Measurements from ENCODE around the gene ABCA9. TPM values are rescaled to one million over a fixed set of nuclear protein-coding genes. Genes with fewer than 3 reads are reported as not detected.
"Not testable (repeated sequence)": the region's sequence is repeated elsewhere in the genome, so short reads cannot be mapped to it uniquely, and the experiment has no call there.

ABCA9 gene
- total RNA-seq, 1 donor from 2014 or later, result 14.6 TPM

DNA sequence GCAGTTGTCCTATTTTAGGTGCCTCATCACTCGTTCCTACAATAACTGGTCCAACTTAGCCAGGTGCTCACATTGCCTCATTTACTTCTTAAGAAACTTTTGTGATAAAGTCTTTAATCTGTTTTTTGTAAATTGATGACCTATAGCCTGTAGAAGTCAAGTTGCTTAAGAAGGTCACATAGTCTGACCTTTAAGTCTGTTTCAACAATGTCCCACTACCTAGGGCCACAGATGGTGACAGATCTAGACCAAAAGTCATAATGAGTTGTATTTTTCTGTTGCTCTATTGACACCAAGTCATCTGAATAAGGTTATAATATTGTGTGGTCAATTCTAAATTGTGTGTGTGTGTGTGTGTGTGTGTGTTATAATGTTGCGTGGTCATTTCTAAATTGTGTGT, 45.1 kb downstream of the ABCA9 start:
- intact Hi-C loops (cut with DNase I), result no loop called here
- H3K27me3 ChIP-seq (ENCODE audit: low read depth), result no peaks in the 10 kb centered on the region
- ATAC-seq (no peak), DNase-seq (no peak)
- H3K9me3 ChIP-seq, result no peaks in the 10 kb centered on the region
- TF ChIP-seq CTCF (IDR thresholded peaks at IDR 0.05), result no peak
- H3K4me1 ChIP-seq, result no peaks in the 10 kb centered on the region
- H3K27ac ChIP-seq, result no peak overlapping the region
- H3K4me3 ChIP-seq, result no peak overlapping the region
- H3K36me3 ChIP-seq, result no peaks in the 10 kb centered on the region

DNA sequence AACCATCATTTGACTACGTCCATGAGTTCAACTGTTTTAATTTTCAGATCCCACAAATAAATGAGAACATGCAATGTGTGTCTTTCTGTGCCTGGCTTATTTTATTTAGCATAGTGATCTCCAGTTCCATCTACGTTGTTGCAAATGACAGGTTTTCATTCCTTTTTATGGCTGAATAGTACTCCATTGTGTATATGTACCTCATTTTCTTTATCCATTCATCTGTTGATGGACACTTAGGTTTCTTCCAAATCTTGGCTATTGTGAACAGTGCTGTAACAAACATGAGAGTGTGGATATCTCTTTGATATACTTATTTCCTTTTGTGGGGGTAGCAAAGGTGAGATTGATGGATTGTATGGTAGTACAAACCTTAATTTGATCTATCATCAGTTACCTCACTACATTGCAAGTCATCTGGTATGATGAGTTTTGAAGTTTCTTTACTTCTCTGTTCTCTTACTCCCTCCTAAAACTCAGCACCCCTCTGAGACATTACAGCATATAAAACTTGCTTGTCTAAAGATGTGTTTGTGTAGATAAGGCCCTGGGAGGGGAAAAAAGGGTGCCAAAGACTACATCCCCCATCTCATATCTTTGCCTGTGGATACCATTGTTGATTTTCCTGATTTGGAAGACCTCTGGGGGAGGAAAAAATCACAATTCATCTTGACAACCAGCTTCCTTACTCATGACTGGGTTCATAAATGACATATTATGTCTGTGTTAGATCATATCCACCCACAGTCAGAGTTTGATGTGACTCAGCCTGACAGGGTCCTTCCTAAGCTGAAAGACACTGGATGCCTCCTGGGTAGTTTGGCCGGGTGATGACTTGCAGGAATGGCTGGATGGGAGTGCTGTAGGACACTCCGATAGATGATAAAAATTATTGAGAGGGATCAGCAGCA, 47.6 kb downstream of the ABCA9 start:
- H3K36me3 ChIP-seq, result no peaks in the 10 kb centered on the region
- ATAC-seq, result no peak
- no peak for TF ChIP-seq CTCF (IDR thresholded peaks at IDR 0.05)
- H3K9me3 ChIP-seq, result no peaks in the 10 kb centered on the region
- no peak for DNase-seq
- no peaks in the 10 kb centered on the region for H3K4me1 ChIP-seq
- H3K27ac ChIP-seq, result no peak overlapping the region
- intact Hi-C loops (cut with DNase I), result no loop called here
- H3K27me3 ChIP-seq (ENCODE audit: low read depth), result no peaks in the 10 kb centered on the region
- no peak overlapping the region for H3K4me3 ChIP-seq

DNA sequence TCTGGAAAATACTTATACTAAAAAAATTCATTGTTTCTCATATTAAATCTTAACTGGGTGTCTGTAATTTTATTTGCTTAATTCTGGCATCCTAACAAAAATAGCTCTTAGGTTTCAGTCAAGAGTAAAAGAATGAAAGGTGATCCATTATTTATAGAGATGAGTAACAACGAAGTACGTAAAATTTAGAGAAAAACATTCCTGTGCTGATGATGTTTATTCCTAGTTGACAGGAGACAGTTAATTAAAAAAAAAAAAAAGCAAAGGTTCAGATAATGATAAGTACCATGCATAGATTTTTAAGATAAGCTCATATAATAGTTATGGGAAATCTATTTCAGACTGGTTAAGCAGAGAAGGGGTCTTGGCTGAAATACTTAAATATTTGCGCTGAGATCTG, 50.8 kb downstream of the ABCA9 start:
- Histone ChIP-seq H3K27me3 (ENCODE audit: low read depth) (no peaks in the 10 kb centered on the region), H3K9me3 (no peaks in the 10 kb centered on the region), H3K4me3 (no peak overlapping the region), H3K27ac (no peak overlapping the region), H3K36me3 (no peaks in the 10 kb centered on the region), H3K4me1 (no peaks in the 10 kb centered on the region)
- intact Hi-C loops (cut with DNase I), result no loop called here
- TF ChIP-seq CTCF (IDR thresholded peaks at IDR 0.05), result no peak
- no peak for DNase-seq
- ATAC-seq, result no peak

DNA sequence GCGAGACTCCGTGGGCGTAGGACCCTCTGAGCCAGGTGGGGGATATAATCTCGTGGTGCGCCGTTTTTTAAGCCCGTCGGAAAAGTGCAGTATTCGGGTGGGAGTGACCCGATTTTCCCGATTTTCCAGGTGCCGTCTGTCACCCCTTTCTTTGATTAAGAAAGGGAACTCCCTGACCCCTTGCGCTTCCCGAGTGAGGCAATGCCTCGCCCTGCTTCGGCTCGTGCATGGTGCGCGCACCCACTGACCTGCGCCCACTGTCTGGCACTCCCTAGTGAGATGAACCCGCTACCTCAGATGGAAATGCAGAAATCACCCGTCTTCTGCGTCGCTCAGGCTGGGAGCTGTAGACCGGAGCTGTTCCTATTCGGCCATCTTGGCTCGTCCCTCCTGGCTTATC, 56.0 kb downstream of the ABCA9 start:
- ATAC-seq, result not testable (repeated sequence)

GRCh38 chr17:68999743-69000142, 61.0 kb downstream of the ABCA9 start:
- H3K27me3 ChIP-seq (ENCODE audit: low read depth); H3K27ac ChIP-seq; intact Hi-C loops (cut with DNase I); ATAC-seq; H3K4me3 ChIP-seq; H3K36me3 ChIP-seq; H3K4me1 ChIP-seq; H3K9me3 ChIP-seq; DNase-seq: not testable (repeated sequence)

More for the DNA sequence above, 56.0 kb downstream of the ABCA9 start:
- H3K9me3 ChIP-seq; intact Hi-C loops (cut with DNase I); H3K27ac ChIP-seq; DNase-seq; H3K27me3 ChIP-seq (ENCODE audit: low read depth); H3K4me1 ChIP-seq; H3K4me3 ChIP-seq; H3K36me3 ChIP-seq: not testable (repeated sequence)

- no peaks in the 10 kb centered on the region for H3K27me3 ChIP-seq (ENCODE audit: low read depth)
- no peak overlapping the region for H3K27ac ChIP-seq
- intact Hi-C loops (cut with DNase I), result no loop called here
- ATAC-seq (no peak), DNase-seq (no peak)
- H3K4me1 ChIP-seq, result no peaks in the 10 kb centered on the region
- TF ChIP-seq CTCF (IDR thresholded peaks at IDR 0.05), result no peak
- H3K36me3 ChIP-seq, result no peaks in the 10 kb centered on the region
- H3K4me3 ChIP-seq, result no peak overlapping the region
- no peaks in the 10 kb centered on the region for H3K9me3 ChIP-seq
Observed at GRCh38 chr17:68993112-68993511, 67.6 kb downstream of the ABCA9 start.

All from lower lobe of right lung (tissue), 2 donors.